MM.1S (cell line): ENCODE measurements around the gene SLX4IP.

Experiments used
- DNase-seq: peaks from one replicate; pipeline ENCODE4 v3.0.0-alpha.2; 2015
- H2AFZ ChIP-seq: fragments of 300-600 bp; sonication (generic); 2 replicates; pipeline ENCODE4 v1.6.0; 2016; ENCODE audit warnings: antibody characterized with exemption, low read length
- H3F3A ChIP-seq: fragments of 300-600 bp; sonication (generic); 2 replicates; pipeline ENCODE4 v1.6.1; 2016; ENCODE audit warnings: mild to moderate bottlenecking, antibody characterized with exemption, low read length, moderate library complexity, mixed read lengths; ENCODE audit not compliant: insufficient read depth
- H3K27ac ChIP-seq: fragments of 300-600 bp; sonication (generic); 2 replicates; pipeline ENCODE4 v1.5.1; 2016; ENCODE audit warnings: mild to moderate bottlenecking, low read length
- H3K27me3 ChIP-seq: fragments of 300-600 bp; sonication (generic); replicated peaks from 2 replicates; pipeline ENCODE4 v1.6.0; 2016; ENCODE audit warnings: low read length; ENCODE audit not compliant: insufficient read depth
- H3K36me3 ChIP-seq: fragments of 300-600 bp; sonication (generic); replicated peaks from 2 replicates; pipeline ENCODE4 v1.6.1; 2016; ENCODE audit warnings: mild to moderate bottlenecking, low read length, mixed read lengths; ENCODE audit not compliant: insufficient read depth
- H3K4me1 ChIP-seq: fragments of 300-600 bp; sonication (generic); 2 replicates; pipeline ENCODE4 v1.6.1; 2016; ENCODE audit warnings: low read length, mixed read lengths
- H3K4me2 ChIP-seq: fragments of 300-600 bp; sonication (generic); 2 replicates; pipeline ENCODE4 v1.6.0; 2016; ENCODE audit warnings: low read depth, low read length
- H3K4me3 ChIP-seq: fragments of 300-600 bp; sonication (generic); 2 replicates; pipeline ENCODE4 v1.5.1; 2016; ENCODE audit warnings: low read length, mixed read lengths
- H3K79me2 ChIP-seq: fragments of 300-600 bp; sonication (generic); 2 replicates; pipeline ENCODE4 v1.6.1; 2016; ENCODE audit warnings: mixed run types, low read length, mixed read lengths
- H3K9ac ChIP-seq: fragments of 300-600 bp; sonication (generic); 2 replicates; pipeline ENCODE4 v1.6.1; 2016; ENCODE audit warnings: low read length, mixed read lengths
- H3K9me2 ChIP-seq: fragments of 300-600 bp; sonication (generic); replicated peaks from 2 replicates; pipeline ENCODE4 v1.6.1; 2016; ENCODE audit warnings: mild to moderate bottlenecking, low read length, mixed read lengths; ENCODE audit not compliant: insufficient read depth
- H3K9me3 ChIP-seq: fragments of 300-600 bp; sonication (generic); replicated peaks from 2 replicates; pipeline ENCODE4 v1.6.1; 2016; ENCODE audit warnings: mild to moderate bottlenecking, low read length, mixed read lengths; ENCODE audit not compliant: insufficient read depth
- H4K20me1 ChIP-seq: fragments of 300-600 bp; sonication (generic); 2 replicates; pipeline ENCODE4 v1.6.1; 2016; ENCODE audit warnings: mild to moderate bottlenecking, low read length, moderate library complexity, mixed read lengths; ENCODE audit not compliant: insufficient read depth
- CTCF ChIP-seq: fragments of 300-600 bp; sonication (generic); IDR thresholded peaks from 2 replicates; pipeline ENCODE4 v1.5.1; 2016; ENCODE audit warnings: antibody characterized with exemption, low read length, mixed read lengths
- EZH2 ChIP-seq: fragments of 300-600 bp; sonication (generic); optimal IDR thresholded peaks from 2 replicates; pipeline ENCODE3; 2017; ENCODE audit warnings: low read depth, mild to moderate bottlenecking, antibody characterized with exemption, low read length, mixed read lengths
- EZH2phosphoT487 ChIP-seq: fragments of 300-600 bp; sonication (generic); IDR thresholded peaks from 2 replicates; pipeline ENCODE4 v1.6.1; 2018; ENCODE audit warnings: antibody characterized with exemption, low read length

The SLX4IP gene

GRCh38 chr20:10402938-10403608, 32.0 kb upstream of the SLX4IP start:
- Histone ChIP-seq H3K27ac (no peak overlapping the region), H3K4me3 (no peak overlapping the region), H3F3A (no peaks in the 10 kb centered on the region), H3K4me1 (no peaks in the 10 kb centered on the region), H2AFZ (no peak overlapping the region), H3K4me2 (no peak overlapping the region), H3K79me2 (no peaks in the 10 kb centered on the region), H3K9me3 (no peaks in the 10 kb centered on the region), H3K36me3 (no peaks in the 10 kb centered on the region; the same call in 1 of the 2 replicates), H3K9me2 (no peaks in the 10 kb centered on the region), H4K20me1 (no peaks in the 10 kb centered on the region), H3K9ac (no peak overlapping the region), H3K27me3 (no peaks in the 10 kb centered on the region)
- no peak for DNase-seq
- TF ChIP-seq CTCF (no peak), EZH2phosphoT487 (no peak), EZH2 (no peak)

GRCh38 chr20:10404023-10404628, 31.0 kb upstream of the SLX4IP start:
- Histone ChIP-seq H3K27ac (no peak overlapping the region), H3K4me1 (no peaks in the 10 kb centered on the region), H3K36me3 (no peaks in the 10 kb centered on the region; the same call in 1 of the 2 replicates), H3K79me2 (no peaks in the 10 kb centered on the region), H3K9me3 (no peaks in the 10 kb centered on the region), H3K9me2 (no peaks in the 10 kb centered on the region), H3K27me3 (no peaks in the 10 kb centered on the region), H4K20me1 (no peaks in the 10 kb centered on the region), H3K4me3 (no peak overlapping the region), H3F3A (no peaks in the 10 kb centered on the region; the same call in 1 of the 2 replicates), H3K9ac (no peak overlapping the region), H2AFZ (no peak overlapping the region), H3K4me2 (no peak overlapping the region)
- TF ChIP-seq EZH2 (no peak), CTCF (no peak), EZH2phosphoT487 (no peak)
- DNase-seq = no peak

- H3K27ac ChIP-seq = no peak overlapping the region
- H3K9me3 ChIP-seq = no peaks in the 10 kb centered on the region
Measured at GRCh38 chr20:10404959-10405530, 30.1 kb upstream of the SLX4IP start.

More at GRCh38 chr20:10404959-10405530, 30.1 kb upstream of the SLX4IP start:
- H3K79me2 ChIP-seq = no peaks in the 10 kb centered on the region
- H3K27me3 ChIP-seq = no peaks in the 10 kb centered on the region
- TF ChIP-seq EZH2 (no peak), CTCF (no peak), EZH2phosphoT487 (no peak)
- no peak overlapping the region for H2AFZ ChIP-seq
- no peaks in the 10 kb centered on the region; the same call in 1 of the 2 replicates for H3K36me3 ChIP-seq
- no peak overlapping the region for H3K4me3 ChIP-seq
- no peak overlapping the region for H3K9ac ChIP-seq
- H3F3A ChIP-seq = no peaks in the 10 kb centered on the region; the same call in 1 of the 2 replicates
- H3K4me1 ChIP-seq = no peaks in the 10 kb centered on the region
- H3K9me2 ChIP-seq = no peaks in the 10 kb centered on the region
- no peaks in the 10 kb centered on the region for H4K20me1 ChIP-seq
- H3K4me2 ChIP-seq = no peak overlapping the region
- no peak for DNase-seq
